Activated gamma-delta T cell treated with Interleukin-2 at 50 U/mL for 16 hours (primary cell): ENCODE measurements around the gene SURF2.
"Not testable (repeated sequence)": the region's sequence is repeated elsewhere in the genome, so short reads cannot be mapped to it uniquely, and the experiment has no call there.

Experiments
- DNase-seq: peaks from one replicate; pipeline ENCODE4 v3.0.0-alpha.2; 2020

Gene SURF2

GRCh38 chr9:133379153-133380086, 23.1 kb downstream of the SURF2 start:
- DNase-seq, result no peak

- no peak for DNase-seq
Measured at GRCh38 chr9:133380734-133381133, 24.4 kb downstream of the SURF2 start.

- no peak for DNase-seq
Measured at GRCh38 chr9:133382507-133383141, 26.3 kb downstream of the SURF2 start.

GRCh38 chr9:133383438-133383837, 27.1 kb downstream of the SURF2 start:
- no peak for DNase-seq

- DNase-seq, result no peak
Measured at GRCh38 chr9:133384736-133385321, 28.5 kb downstream of the SURF2 start.

DNA sequence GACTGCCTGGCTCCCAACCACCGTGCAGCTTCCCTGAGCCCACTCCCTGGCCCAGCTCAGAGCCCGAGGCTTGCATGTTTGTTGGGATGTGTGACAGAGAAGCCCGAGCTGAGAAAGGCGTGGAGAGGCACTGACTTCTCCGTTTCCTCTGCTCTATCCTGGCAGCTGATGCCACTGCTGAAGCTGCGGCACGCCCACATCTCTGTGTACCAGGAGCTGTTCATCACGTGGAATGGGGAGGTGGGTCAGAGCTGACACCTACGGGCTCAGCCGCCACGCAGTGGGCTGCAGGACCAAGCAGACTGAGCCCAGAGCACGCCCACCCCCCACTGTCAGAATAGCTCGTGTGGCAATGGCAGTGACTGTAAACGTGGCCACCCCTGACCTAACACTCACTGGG, 29.1 kb downstream of the SURF2 start:
- DNase-seq, result no peak

- no peak for DNase-seq
Measured at GRCh38 chr9:133386338-133386737, 30.0 kb downstream of the SURF2 start.

- DNase-seq, result no peak
Measured at GRCh38 chr9:133387680-133388079, 31.3 kb downstream of the SURF2 start.

GRCh38 chr9:133389025-133389557, 32.7 kb downstream of the SURF2 start:
- DNase-seq, result no peak

GRCh38 chr9:133389562-133389961, 33.2 kb downstream of the SURF2 start:
- DNase-seq, result no peak

DNA sequence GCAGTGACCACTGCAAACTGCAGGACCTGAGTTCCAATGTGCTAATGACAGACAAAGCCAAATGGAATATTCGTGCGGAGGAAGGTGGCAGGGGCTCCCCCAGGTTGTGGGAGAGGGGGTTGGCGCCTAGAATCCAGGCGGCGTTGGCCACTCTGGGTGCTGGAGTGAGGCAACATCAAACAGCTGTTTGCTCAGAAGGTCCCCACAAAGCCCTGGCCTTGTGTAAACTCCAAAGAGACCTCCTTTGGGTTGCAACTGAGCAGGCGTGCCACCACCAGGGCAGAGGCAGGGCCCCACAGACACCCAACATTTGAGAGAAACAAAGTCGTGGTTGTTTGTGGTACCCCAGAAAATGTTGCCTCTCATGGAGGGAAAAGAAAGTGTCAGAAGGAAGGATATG, 34.4 kb downstream of the SURF2 start:
- no peak for DNase-seq

- not testable (repeated sequence) for DNase-seq
Measured at GRCh38 chr9:133391449-133391848, 35.1 kb downstream of the SURF2 start.

- not testable (repeated sequence) for DNase-seq
Measured at GRCh38 chr9:133392308-133392707, 36.0 kb downstream of the SURF2 start.

- DNase-seq, result no peak
Measured at GRCh38 chr9:133393399-133393798, 37.0 kb downstream of the SURF2 start.

DNA sequence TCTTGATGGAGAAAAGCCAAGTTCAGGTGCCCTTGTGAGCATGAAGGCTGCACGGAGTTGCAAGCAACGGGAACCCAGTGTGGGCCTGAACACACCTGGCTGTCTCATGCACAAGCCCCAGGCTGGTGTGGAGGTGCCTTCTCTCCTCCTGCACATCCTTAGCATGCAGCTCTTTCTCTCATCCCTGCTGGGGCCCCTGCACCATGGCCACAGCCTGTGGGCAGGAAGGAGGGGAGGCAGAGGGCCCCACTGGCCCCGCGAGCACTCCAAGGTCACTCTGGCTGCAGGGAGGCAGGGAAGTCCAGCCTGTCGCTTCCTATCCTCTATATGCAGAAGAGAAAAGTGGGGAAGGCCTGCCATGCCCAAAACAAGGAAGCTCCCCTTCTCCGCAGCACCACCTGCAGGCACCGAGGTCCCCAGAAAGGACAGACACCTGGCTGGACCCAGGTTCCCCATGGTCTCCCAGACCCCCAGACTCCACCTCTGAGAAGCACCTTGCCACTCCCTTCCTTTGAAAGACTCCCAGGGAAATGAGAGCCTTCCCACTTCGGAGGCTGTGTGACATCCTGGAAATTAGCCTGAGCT, 38.4 kb downstream of the SURF2 start:
- DNase-seq, result no peak

DNA sequence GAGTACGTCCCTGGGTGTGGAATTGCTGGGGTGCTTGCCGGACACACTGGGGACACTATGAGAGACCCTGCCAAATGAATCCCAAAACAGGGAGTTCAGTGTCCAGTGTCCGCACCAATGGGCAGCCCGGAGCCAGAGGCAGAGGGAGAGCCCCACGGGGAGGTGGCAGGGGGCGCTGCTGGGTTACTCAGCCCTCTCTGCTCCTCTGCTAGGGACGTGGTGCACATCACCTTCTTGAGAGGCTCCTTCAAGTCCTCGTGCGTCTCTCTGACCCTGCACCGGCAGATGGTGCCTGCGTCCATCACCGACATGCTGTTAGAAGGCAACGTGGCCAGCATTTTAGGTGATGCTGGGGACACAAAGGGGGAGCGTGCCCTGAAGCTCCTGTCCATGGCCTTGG, 40.6 kb downstream of the SURF2 start:
- no peak for DNase-seq

DNA sequence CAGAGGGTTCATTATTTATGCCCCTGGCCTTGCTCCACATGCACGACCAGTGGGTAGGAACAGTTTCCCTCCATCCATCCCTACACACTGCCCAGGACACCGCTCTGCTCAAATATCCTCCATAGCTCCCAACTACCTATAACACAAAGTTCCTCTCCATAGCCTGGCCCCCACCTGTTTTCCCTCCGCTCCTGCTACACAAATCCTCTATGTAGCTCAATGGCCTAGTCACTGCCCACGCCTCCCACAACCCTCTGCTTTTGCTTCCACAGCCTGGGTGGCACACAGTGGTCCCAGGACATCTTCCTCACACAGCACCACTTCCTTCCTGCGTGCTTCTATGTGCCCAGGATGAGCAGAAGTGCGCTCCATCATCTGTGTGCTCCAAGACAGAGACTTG, 41.0 kb downstream of the SURF2 start:
- no peak for DNase-seq

DNA sequence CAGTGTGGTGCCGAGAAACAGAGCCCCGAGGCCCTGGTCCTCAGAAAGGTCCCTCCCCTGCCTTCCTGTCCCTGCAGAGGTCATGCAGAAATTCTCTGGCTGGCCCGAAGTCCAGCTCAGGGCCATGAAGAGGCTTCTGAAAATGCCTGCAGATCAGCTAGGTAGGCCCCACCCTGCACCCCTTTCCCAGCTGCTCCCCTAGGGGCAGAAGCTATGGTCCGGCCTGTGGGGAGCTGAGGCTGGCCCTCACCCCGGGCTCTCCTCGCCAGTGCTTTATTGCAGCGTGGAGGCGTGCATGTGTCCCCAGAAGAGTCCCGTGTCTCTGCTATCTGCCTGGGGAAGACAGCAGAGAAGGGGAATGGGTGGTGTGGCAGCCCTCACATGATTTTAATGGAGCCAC, 41.5 kb downstream of the SURF2 start:
- no peak for DNase-seq

- no peak for DNase-seq
Measured at GRCh38 chr9:133400292-133400691, 43.9 kb downstream of the SURF2 start.

- no peak for DNase-seq
Measured at GRCh38 chr9:133401588-133401987, 45.2 kb downstream of the SURF2 start.

- no peak for DNase-seq
Measured at GRCh38 chr9:133402689-133403088, 46.3 kb downstream of the SURF2 start.

DNA sequence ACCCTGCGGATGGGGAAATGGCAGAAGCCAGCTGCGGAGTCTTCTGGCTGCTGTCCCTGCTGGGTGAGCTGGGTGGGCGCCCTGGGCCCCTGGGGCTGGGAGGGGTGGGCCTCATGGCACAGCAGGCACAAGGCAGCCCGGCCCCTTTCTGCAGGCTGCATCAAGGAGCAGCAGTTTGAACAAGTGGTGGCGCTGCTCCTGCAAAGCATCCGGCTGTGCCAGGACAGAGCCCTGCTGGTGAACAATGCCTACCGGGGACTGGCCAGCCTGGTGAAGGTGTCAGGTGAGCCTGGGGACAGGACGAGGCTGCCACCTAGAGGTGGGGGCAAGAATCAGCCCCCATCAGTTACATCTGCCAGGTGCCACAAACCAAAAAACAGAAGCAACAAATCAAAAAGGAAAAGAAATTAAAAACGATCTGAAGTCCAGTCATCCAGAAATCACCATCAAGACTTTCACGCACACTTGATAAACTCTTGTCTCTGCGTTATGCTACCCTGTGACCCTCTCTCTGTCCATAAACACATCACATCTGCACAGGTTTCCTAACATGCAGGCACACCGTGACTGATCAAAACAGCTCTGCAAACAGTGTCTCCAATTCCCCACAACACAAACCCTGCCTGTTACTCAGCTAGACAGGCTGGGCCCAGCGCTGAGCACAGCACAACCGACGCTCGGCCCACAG, 47.6 kb downstream of the SURF2 start:
- DNase-seq, result peak; percentile 60
